ENCODE data around the gene TRIM33. TPM values are rescaled to one million over a fixed set of nuclear protein-coding genes. Genes with fewer than 3 reads are reported as not detected.
A peak's percentile ranks its signal among the peaks of the same experiment; 100 is the strongest.

Gene TRIM33
- polyA plus RNA-seq, 1 donor from 2014 or later, result 58.7 TPM

DNA sequence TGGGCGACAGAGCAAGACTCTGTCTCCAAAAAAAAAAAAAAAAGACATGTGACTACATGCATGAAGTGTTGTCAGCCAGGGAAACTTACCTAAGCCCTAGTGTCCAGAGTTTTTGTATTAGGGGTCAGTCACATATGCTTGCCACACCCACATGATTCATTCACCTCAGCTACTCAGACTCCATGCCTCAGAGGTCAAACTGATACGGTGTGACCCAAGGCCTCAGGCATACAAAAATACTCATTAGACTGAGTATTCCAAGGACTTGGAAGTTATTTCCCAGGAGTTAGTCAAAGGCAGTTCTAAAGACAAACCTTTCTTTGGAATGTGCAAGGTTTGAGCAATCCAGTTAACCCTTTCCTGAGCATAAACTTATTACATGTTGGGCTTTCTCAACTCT lies 6.3 kb upstream of the TRIM33 start:
- no peaks in the 10 kb centered on the region for H4K20me1 ChIP-seq (ENCODE audit: insufficient read depth)
- no peak overlapping the region for H3K4me3 ChIP-seq (ENCODE audit: low read length)
- H3K9ac ChIP-seq (ENCODE audit: low read length), result no peak overlapping the region
- H3K9me3 ChIP-seq (ENCODE audit: low read length), result no peaks in the 10 kb centered on the region
- no peak overlapping the region for H3K4me2 ChIP-seq (ENCODE audit: low read length)
- H3K79me2 ChIP-seq (replicated peaks; ENCODE audit: insufficient read depth, low read length), result no peaks in the 10 kb centered on the region
- H3K9me2 ChIP-seq (ENCODE audit: insufficient read depth, low read length), result no peaks in the 10 kb centered on the region
- H3K36me3 ChIP-seq (ENCODE audit: insufficient read depth, low read length), result no peaks in the 10 kb centered on the region
- H3F3A ChIP-seq (ENCODE audit: insufficient read depth, low read length, poor library complexity, severe bottlenecking), result no peaks in the 10 kb centered on the region
- TF ChIP-seq MXI1 (conservative IDR thresholded peaks at IDR 0.05; ENCODE audit: poor library complexity, severe bottlenecking), result no peak
- TF ChIP-seq EZH2 (IDR thresholded peaks at IDR 0.05; ENCODE audit: borderline replicate concordance, insufficient read depth, low read length, poor library complexity, severe bottlenecking), result no peak
- no peak for TF ChIP-seq SMC3 (conservative IDR thresholded peaks at IDR 0.05; ENCODE audit: poor library complexity)
- no peak for TF ChIP-seq POLR2AphosphoS5 (IDR thresholded peaks at IDR 0.05)
- TF ChIP-seq, protein P1, sequence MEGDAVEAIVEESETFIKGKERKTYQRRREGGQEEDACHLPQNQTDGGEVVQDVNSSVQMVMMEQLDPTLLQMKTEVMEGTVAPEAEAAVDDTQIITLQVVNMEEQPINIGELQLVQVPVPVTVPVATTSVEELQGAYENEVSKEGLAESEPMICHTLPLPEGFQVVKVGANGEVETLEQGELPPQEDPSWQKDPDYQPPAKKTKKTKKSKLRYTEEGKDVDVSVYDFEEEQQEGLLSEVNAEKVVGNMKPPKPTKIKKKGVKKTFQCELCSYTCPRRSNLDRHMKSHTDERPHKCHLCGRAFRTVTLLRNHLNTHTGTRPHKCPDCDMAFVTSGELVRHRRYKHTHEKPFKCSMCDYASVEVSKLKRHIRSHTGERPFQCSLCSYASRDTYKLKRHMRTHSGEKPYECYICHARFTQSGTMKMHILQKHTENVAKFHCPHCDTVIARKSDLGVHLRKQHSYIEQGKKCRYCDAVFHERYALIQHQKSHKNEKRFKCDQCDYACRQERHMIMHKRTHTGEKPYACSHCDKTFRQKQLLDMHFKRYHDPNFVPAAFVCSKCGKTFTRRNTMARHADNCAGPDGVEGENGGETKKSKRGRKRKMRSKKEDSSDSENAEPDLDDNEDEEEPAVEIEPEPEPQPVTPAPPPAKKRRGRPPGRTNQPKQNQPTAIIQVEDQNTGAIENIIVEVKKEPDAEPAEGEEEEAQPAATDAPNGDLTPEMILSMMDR (IDR thresholded peaks at IDR 0.05; ENCODE audit: poor library complexity, severe bottlenecking), result no peak
- TF ChIP-seq TAF1 (IDR thresholded peaks at IDR 0.05; ENCODE audit: low read depth), result no peak
- TF ChIP-seq REST (IDR thresholded peaks at IDR 0.05; ENCODE audit: borderline replicate concordance), result no peak
- TF ChIP-seq EP300 (conservative IDR thresholded peaks at IDR 0.05; ENCODE audit: poor library complexity, severe bottlenecking), result no peak
- TF ChIP-seq RAD21 (conservative IDR thresholded peaks at IDR 0.05), result no peak
- no peaks in the 10 kb centered on the region for H3K27me3 ChIP-seq (ENCODE audit: insufficient read depth, low read depth, low read length)
- H2AFZ ChIP-seq (ENCODE audit: low read depth, low read length), result no peak overlapping the region
- H3K27ac ChIP-seq (ENCODE audit: low read length), result no peak overlapping the region

GRCh38 chr1:114512595-114513280 lies 1.7 kb upstream of the TRIM33 start:
- Histone ChIP-seq H2AFZ (ENCODE audit: low read depth, low read length) (no peak overlapping the region), H3K9me2 (ENCODE audit: insufficient read depth, low read length) (no peaks in the 10 kb centered on the region), H3F3A (ENCODE audit: insufficient read depth, low read length, poor library complexity, severe bottlenecking) (peaks cover 3% of the 10 kb centered on the region), H3K4me2 (ENCODE audit: low read length) (no peak overlapping the region), H3K4me3 (ENCODE audit: low read length) (peak overlapping the region; percentile 87), H4K20me1 (ENCODE audit: insufficient read depth) (peaks cover 12% of the 10 kb centered on the region), H3K9ac (ENCODE audit: low read length) (no peak overlapping the region), H3K27ac (ENCODE audit: low read length) (no peak overlapping the region), H3K36me3 (ENCODE audit: insufficient read depth, low read length) (no peaks in the 10 kb centered on the region), H3K79me2 (replicated peaks; ENCODE audit: insufficient read depth, low read length) (peaks cover 27% of the 10 kb centered on the region), H3K9me3 (ENCODE audit: low read length) (no peaks in the 10 kb centered on the region), H3K27me3 (ENCODE audit: insufficient read depth, low read depth, low read length) (no peaks in the 10 kb centered on the region)
- no peak for TF ChIP-seq RAD21 (conservative IDR thresholded peaks at IDR 0.05)
- no peak for TF ChIP-seq EP300 (conservative IDR thresholded peaks at IDR 0.05; ENCODE audit: poor library complexity, severe bottlenecking)
- no peak for TF ChIP-seq REST (IDR thresholded peaks at IDR 0.05; ENCODE audit: borderline replicate concordance)
- TF ChIP-seq, protein P1 (IDR thresholded peaks at IDR 0.05; ENCODE audit: poor library complexity, severe bottlenecking), result no peak
- no peak for TF ChIP-seq POLR2AphosphoS5 (IDR thresholded peaks at IDR 0.05)
- TF ChIP-seq MXI1 (conservative IDR thresholded peaks at IDR 0.05; ENCODE audit: poor library complexity, severe bottlenecking), result no peak
- no peak for TF ChIP-seq SMC3 (conservative IDR thresholded peaks at IDR 0.05; ENCODE audit: poor library complexity)
- TF ChIP-seq EZH2 (IDR thresholded peaks at IDR 0.05; ENCODE audit: borderline replicate concordance, insufficient read depth, low read length, poor library complexity, severe bottlenecking), result no peak
- no peak for TF ChIP-seq TAF1 (IDR thresholded peaks at IDR 0.05; ENCODE audit: low read depth)
